Memory B cell (primary cell): ENCODE results near the gene MRPL17.

Experiments used
- ATAC-seq: fragments of 150-1000 bp; cut with Tn5 transposase; 2 replicates; pipeline ENCODE4 v1.10.0; 2021; ENCODE audit warnings: low read depth, mild to moderate bottlenecking, moderate library complexity
- DNase-seq, 2 donors: peaks; one replicate each; pipeline ENCODE4 v3.0.0; 2022; ENCODE audit warnings: low spot score in 2 of 2
- H3K27ac Mint-ChIP-seq: one replicate; pipeline ENCODE4 v1.8.0; 2022; ENCODE audit warnings: mild to moderate bottlenecking, moderate library complexity, mixed read lengths
- H3K27me3 Mint-ChIP-seq: one replicate; pipeline ENCODE4 v1.8.0; 2022; ENCODE audit warnings: mixed read lengths
- H3K36me3 Mint-ChIP-seq: one replicate; pipeline ENCODE4 v1.8.0; 2022; ENCODE audit warnings: mild to moderate bottlenecking, mixed read lengths
- H3K4me1 Mint-ChIP-seq: one replicate; pipeline ENCODE4 v1.8.0; 2022; ENCODE audit warnings: mixed read lengths
- H3K4me3 Mint-ChIP-seq: one replicate; pipeline ENCODE4 v1.8.0; 2022; ENCODE audit warnings: mild to moderate bottlenecking, moderate library complexity, mixed read lengths
- H3K9me3 Mint-ChIP-seq: one replicate; pipeline ENCODE4 v1.8.0; 2022; ENCODE audit warnings: mixed read lengths

Gene MRPL17

GRCh38 chr11:6640036-6640984 is 42.8 kb downstream of the MRPL17 start:
- H3K9me3 Mint-ChIP-seq: no peaks in the 10 kb centered on the region
- no peaks in the 10 kb centered on the region for H3K27me3 Mint-ChIP-seq
- no peak overlapping the region for H3K4me3 Mint-ChIP-seq
- DNase-seq (no peak), ATAC-seq (no peak)
- no peak overlapping the region for H3K27ac Mint-ChIP-seq
- no peaks in the 10 kb centered on the region for H3K36me3 Mint-ChIP-seq
- H3K4me1 Mint-ChIP-seq: peaks cover 3% of the 10 kb centered on the region

- Mint-ChIP-seq H3K4me1 (peaks cover 3% of the 10 kb centered on the region), H3K9me3 (no peaks in the 10 kb centered on the region), H3K36me3 (no peaks in the 10 kb centered on the region), H3K4me3 (no peak overlapping the region), H3K27me3 (no peaks in the 10 kb centered on the region), H3K27ac (no peak overlapping the region)
- ATAC-seq: no peak
- DNase-seq: no peak
These were observed 44.7 kb downstream of the MRPL17 start for GRCh38 chr11:6638429-6638828.

GRCh38 chr11:6637871-6638270 is 45.3 kb downstream of the MRPL17 start:
- Mint-ChIP-seq H3K9me3 (no peaks in the 10 kb centered on the region), H3K36me3 (no peaks in the 10 kb centered on the region), H3K27ac (no peak overlapping the region), H3K27me3 (no peaks in the 10 kb centered on the region), H3K4me1 (peaks cover 3% of the 10 kb centered on the region), H3K4me3 (no peak overlapping the region)
- ATAC-seq (no peak), DNase-seq (no peak)

GRCh38 chr11:6636480-6636879 is 46.7 kb downstream of the MRPL17 start:
- ATAC-seq: no peak
- Mint-ChIP-seq H3K4me1 (peaks cover 3% of the 10 kb centered on the region), H3K27ac (no peak overlapping the region), H3K4me3 (no peak overlapping the region), H3K27me3 (no peaks in the 10 kb centered on the region), H3K36me3 (no peaks in the 10 kb centered on the region), H3K9me3 (no peaks in the 10 kb centered on the region)
- DNase-seq: no peak

GRCh38 chr11:6635082-6635932 is 47.8 kb downstream of the MRPL17 start:
- no peak overlapping the region for H3K27ac Mint-ChIP-seq
- no peaks in the 10 kb centered on the region for H3K27me3 Mint-ChIP-seq
- H3K4me3 Mint-ChIP-seq: no peak overlapping the region
- no peak for ATAC-seq
- no peak for DNase-seq
- H3K4me1 Mint-ChIP-seq: peaks cover 3% of the 10 kb centered on the region
- no peaks in the 10 kb centered on the region for H3K36me3 Mint-ChIP-seq
- H3K9me3 Mint-ChIP-seq: no peaks in the 10 kb centered on the region

GRCh38 chr11:6634534-6634933 is 48.6 kb downstream of the MRPL17 start:
- H3K4me3 Mint-ChIP-seq: no peak overlapping the region
- DNase-seq (no peak), ATAC-seq (no peak)
- H3K36me3 Mint-ChIP-seq: no peaks in the 10 kb centered on the region
- no peaks in the 10 kb centered on the region for H3K9me3 Mint-ChIP-seq
- no peak overlapping the region for H3K27ac Mint-ChIP-seq
- no peaks in the 10 kb centered on the region for H3K27me3 Mint-ChIP-seq
- H3K4me1 Mint-ChIP-seq: peaks cover 2% of the 10 kb centered on the region

- Mint-ChIP-seq H3K27ac (no peak overlapping the region), H3K9me3 (no peaks in the 10 kb centered on the region), H3K36me3 (no peaks in the 10 kb centered on the region), H3K4me1 (no peaks in the 10 kb centered on the region), H3K27me3 (no peaks in the 10 kb centered on the region), H3K4me3 (no peak overlapping the region)
- ATAC-seq (no peak), DNase-seq (no peak)
These were observed 49.4 kb downstream of the MRPL17 start for GRCh38 chr11:6633422-6634408.

GRCh38 chr11:6632116-6633073 is 50.7 kb downstream of the MRPL17 start:
- no peak overlapping the region for H3K27ac Mint-ChIP-seq

GRCh38 chr11:6631361-6631890 is 51.7 kb downstream of the MRPL17 start:
- Mint-ChIP-seq H3K4me1 (peaks cover 14% of the 10 kb centered on the region), H3K4me3 (no peak overlapping the region), H3K36me3 (no peaks in the 10 kb centered on the region), H3K27me3 (no peaks in the 10 kb centered on the region), H3K9me3 (no peaks in the 10 kb centered on the region), H3K27ac (no peak overlapping the region)
- DNase-seq: no peak
- no peak for ATAC-seq

More at GRCh38 chr11:6632116-6633073, 50.7 kb downstream of the MRPL17 start:
- peaks cover 8% of the 10 kb centered on the region for H3K4me1 Mint-ChIP-seq
- H3K27me3 Mint-ChIP-seq: no peaks in the 10 kb centered on the region
- DNase-seq (no peak), ATAC-seq (no peak)
- no peak overlapping the region for H3K4me3 Mint-ChIP-seq
- no peaks in the 10 kb centered on the region for H3K9me3 Mint-ChIP-seq
- no peaks in the 10 kb centered on the region for H3K36me3 Mint-ChIP-seq

GRCh38 chr11:6630632-6631291 is 52.4 kb downstream of the MRPL17 start:
- Mint-ChIP-seq H3K27ac (no peak overlapping the region), H3K36me3 (no peaks in the 10 kb centered on the region), H3K27me3 (no peaks in the 10 kb centered on the region), H3K4me1 (peaks cover 15% of the 10 kb centered on the region), H3K9me3 (no peaks in the 10 kb centered on the region), H3K4me3 (no peak overlapping the region)
- ATAC-seq: no peak
- DNase-seq: no peak
